ENCODE data around the gene LUM.

DNA sequence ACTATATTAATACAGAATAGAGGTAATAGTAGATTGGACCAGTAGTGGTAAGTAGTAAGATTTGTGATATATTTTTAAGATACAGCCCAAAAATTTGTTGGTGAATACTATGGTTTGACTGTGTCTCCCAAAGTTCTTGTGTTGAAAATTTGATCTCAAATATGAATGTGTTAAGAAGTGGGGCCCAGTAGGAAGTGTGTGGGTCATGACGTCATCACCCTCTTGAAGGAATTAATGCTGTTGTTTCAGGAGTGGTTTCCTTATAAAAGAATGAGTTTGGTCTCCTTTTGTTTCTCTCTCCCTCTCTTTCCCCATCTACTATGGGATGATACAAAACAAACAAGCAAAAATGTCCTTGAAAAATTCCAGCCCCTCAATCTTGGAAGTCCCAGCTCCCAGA, 16.3 kb downstream of the LUM start:
- TF ChIP-seq, protein P1, sequence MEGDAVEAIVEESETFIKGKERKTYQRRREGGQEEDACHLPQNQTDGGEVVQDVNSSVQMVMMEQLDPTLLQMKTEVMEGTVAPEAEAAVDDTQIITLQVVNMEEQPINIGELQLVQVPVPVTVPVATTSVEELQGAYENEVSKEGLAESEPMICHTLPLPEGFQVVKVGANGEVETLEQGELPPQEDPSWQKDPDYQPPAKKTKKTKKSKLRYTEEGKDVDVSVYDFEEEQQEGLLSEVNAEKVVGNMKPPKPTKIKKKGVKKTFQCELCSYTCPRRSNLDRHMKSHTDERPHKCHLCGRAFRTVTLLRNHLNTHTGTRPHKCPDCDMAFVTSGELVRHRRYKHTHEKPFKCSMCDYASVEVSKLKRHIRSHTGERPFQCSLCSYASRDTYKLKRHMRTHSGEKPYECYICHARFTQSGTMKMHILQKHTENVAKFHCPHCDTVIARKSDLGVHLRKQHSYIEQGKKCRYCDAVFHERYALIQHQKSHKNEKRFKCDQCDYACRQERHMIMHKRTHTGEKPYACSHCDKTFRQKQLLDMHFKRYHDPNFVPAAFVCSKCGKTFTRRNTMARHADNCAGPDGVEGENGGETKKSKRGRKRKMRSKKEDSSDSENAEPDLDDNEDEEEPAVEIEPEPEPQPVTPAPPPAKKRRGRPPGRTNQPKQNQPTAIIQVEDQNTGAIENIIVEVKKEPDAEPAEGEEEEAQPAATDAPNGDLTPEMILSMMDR (IDR thresholded peaks at IDR 0.05): no peak
- TF ChIP-seq POLR2A (IDR thresholded peaks at IDR 0.05): no peak
- no peak for TF ChIP-seq POLR2AphosphoS5 (IDR thresholded peaks at IDR 0.05)
- TF ChIP-seq EP300 (IDR thresholded peaks at IDR 0.05): no peak
